ENCODE results near the gene LRRC4. TPM values are rescaled to one million over a fixed set of nuclear protein-coding genes. Genes with fewer than 3 reads are reported as not detected.

LRRC4 gene
- total and polyA plus RNA-seq, 2 donors (not counting 3 experiments of a cell fraction or from before 2014, with no cell fraction given), result 3.8 to 4.2 TPM

DNA sequence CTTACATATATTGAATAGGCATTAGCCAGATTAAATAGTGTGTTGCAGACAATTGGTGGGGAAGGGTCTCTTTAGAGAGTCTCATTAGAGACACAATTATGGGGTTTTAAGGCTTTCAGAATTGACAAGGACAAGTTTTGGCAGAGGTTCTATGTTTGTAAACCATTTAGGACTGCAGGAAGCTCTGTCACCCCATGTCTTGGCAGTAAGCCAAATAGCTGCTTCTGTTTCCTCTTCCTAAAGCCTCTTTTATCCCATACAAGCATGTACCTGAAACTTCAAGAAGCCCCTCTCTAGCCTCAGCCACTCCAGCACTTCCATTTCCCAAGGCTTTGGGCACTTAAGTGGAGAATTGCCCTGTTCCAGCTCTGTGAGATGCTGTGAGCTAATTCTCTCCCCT, 21.8 kb upstream of the LRRC4 start:
- Histone ChIP-seq H3K27ac (ENCODE audit: insufficient read depth, low read depth, low read length) (no peak overlapping the region), H3K27me3 (ENCODE audit: control insufficient read depth in 2 of 2, insufficient read depth in 2 of 2, low read length in 2 of 2) (no peaks in the 10 kb centered on the region), H3K4me2 (ENCODE audit: insufficient read depth, low read length) (no peak overlapping the region), H4K20me1 (replicated peaks; ENCODE audit: control insufficient read depth, extremely low read depth, insufficient read depth, low read length) (no peaks in the 10 kb centered on the region), H3K79me2 (ENCODE audit: control insufficient read depth, insufficient read depth, low read length) (no peaks in the 10 kb centered on the region), H3K9me3 (replicated peaks; ENCODE audit: control insufficient read depth, insufficient read depth, low read length) (no peaks in the 10 kb centered on the region), H3K9ac (replicated peaks; ENCODE audit: extremely low read depth, insufficient read depth, low read length) (no peak overlapping the region), H3K4me1 (ENCODE audit: control insufficient read depth, extremely low read depth, insufficient read depth, low read length) (peaks cover 9% of the 10 kb centered on the region), H3K36me3 (ENCODE audit: control insufficient read depth in 2 of 2, extremely low read depth in 1 of 2, insufficient read depth in 2 of 2, low read length in 2 of 2) (peaks cover 0 to 2% of the 10 kb centered on the region in 2 experiments), H2AFZ (ENCODE audit: low read depth, low read length) (no peak overlapping the region), H3K9me1 (replicated peaks; ENCODE audit: control insufficient read depth, extremely low read depth, insufficient read depth, low read length) (no peaks in the 10 kb centered on the region), H3K4me3 (replicated peaks in 1 of 3; ENCODE audit: insufficient read depth in 1 of 3, low read depth in 1 of 3, low read length in 3 of 3) (no peak overlapping the region)
- dilution Hi-C loops (cut with MboI; ENCODE audit: extremely low pct_ligation_motif_present, low sequenced_read_pairs) (no loop called here), intact Hi-C loops (cut with micrococcal nuclease) (no loop called here)
- peak; percentile 22 for TF ChIP-seq POLR2AphosphoS5 (IDR thresholded peaks at IDR 0.05; ENCODE audit: insufficient read depth, low read depth, low read length)
- no peak for TF ChIP-seq MAX (IDR thresholded peaks at IDR 0.05; ENCODE audit: insufficient read depth, insufficient read length)
- CTCF ChIA-PET, result interaction anchor here (0.7 to 1.2 kb wide), 3 partner anchors 13 to 157 kb away, joined by 3 to 4 read pairs (median 3); no protein-coding TSS in a partner anchor
- POLR2A ChIA-PET, result interaction anchor here (0.5 kb wide), 1 partner anchor 27 kb away, joined by 3 read pairs; no protein-coding TSS in a partner anchor
- no TSS peak for BruUV-seq (replicated peaks)
- peak; percentile 59 for DNase-seq (ENCODE audit: low read depth, low spot score)
- peak; percentile 92 for FAIRE-seq

- POLR2A ChIA-PET, result interaction anchor here (0.5 kb wide), 1 partner anchor 26 kb away, joined by 3 read pairs; no protein-coding TSS in a partner anchor
- Histone ChIP-seq H2AFZ (ENCODE audit: low read depth, low read length) (no peak overlapping the region), H3K36me3 (ENCODE audit: control insufficient read depth in 2 of 2, extremely low read depth in 1 of 2, insufficient read depth in 2 of 2, low read length in 2 of 2) (peaks cover 0 to 2% of the 10 kb centered on the region in 2 experiments), H3K27me3 (ENCODE audit: control insufficient read depth in 2 of 2, insufficient read depth in 2 of 2, low read length in 2 of 2) (no peaks in the 10 kb centered on the region), H3K9me1 (replicated peaks; ENCODE audit: control insufficient read depth, extremely low read depth, insufficient read depth, low read length) (no peaks in the 10 kb centered on the region), H3K9ac (replicated peaks; ENCODE audit: extremely low read depth, insufficient read depth, low read length) (no peak overlapping the region), H3K27ac (ENCODE audit: insufficient read depth, low read depth, low read length) (no peak overlapping the region), H3K4me3 (replicated peaks in 1 of 3; ENCODE audit: insufficient read depth in 1 of 3, low read depth in 1 of 3, low read length in 3 of 3) (no peak overlapping the region), H3K79me2 (ENCODE audit: control insufficient read depth, insufficient read depth, low read length) (no peaks in the 10 kb centered on the region), H4K20me1 (replicated peaks; ENCODE audit: control insufficient read depth, extremely low read depth, insufficient read depth, low read length) (no peaks in the 10 kb centered on the region), H3K9me3 (replicated peaks; ENCODE audit: control insufficient read depth, insufficient read depth, low read length) (no peaks in the 10 kb centered on the region), H3K4me1 (ENCODE audit: control insufficient read depth, extremely low read depth, insufficient read depth, low read length) (peaks cover 11% of the 10 kb centered on the region), H3K4me2 (ENCODE audit: insufficient read depth, low read length) (no peak overlapping the region)
- FAIRE-seq, result no peak
- BruUV-seq (replicated peaks), result no TSS peak
- intact Hi-C loops (cut with micrococcal nuclease), result no loop called here
- TF ChIP-seq GATA2 (IDR thresholded peaks at IDR 0.05; ENCODE audit: insufficient read depth, insufficient read length, low read depth, low read length) (no peak), EZH2 (IDR thresholded peaks at IDR 0.05; ENCODE audit: borderline replicate concordance, low read depth, low read length, severe bottlenecking) (no peak), POLR2A (IDR thresholded peaks at IDR 0.05; ENCODE audit: low read depth, low read length) (no peak), FOS (IDR thresholded peaks at IDR 0.05; ENCODE audit: borderline replicate concordance, insufficient read depth, low read length) (no peak), MAX (IDR thresholded peaks at IDR 0.05; ENCODE audit: insufficient read depth, insufficient read length) (no peak), JUN (IDR thresholded peaks at IDR 0.05; ENCODE audit: borderline replicate concordance, insufficient read depth, insufficient read length, low read depth) (no peak), MYC (IDR thresholded peaks at IDR 0.05; ENCODE audit: low read depth, low read length) (no peak), POLR2AphosphoS5 (IDR thresholded peaks at IDR 0.05; ENCODE audit: insufficient read depth, low read depth, low read length) (no peak)
- TF ChIP-seq, protein P1, sequence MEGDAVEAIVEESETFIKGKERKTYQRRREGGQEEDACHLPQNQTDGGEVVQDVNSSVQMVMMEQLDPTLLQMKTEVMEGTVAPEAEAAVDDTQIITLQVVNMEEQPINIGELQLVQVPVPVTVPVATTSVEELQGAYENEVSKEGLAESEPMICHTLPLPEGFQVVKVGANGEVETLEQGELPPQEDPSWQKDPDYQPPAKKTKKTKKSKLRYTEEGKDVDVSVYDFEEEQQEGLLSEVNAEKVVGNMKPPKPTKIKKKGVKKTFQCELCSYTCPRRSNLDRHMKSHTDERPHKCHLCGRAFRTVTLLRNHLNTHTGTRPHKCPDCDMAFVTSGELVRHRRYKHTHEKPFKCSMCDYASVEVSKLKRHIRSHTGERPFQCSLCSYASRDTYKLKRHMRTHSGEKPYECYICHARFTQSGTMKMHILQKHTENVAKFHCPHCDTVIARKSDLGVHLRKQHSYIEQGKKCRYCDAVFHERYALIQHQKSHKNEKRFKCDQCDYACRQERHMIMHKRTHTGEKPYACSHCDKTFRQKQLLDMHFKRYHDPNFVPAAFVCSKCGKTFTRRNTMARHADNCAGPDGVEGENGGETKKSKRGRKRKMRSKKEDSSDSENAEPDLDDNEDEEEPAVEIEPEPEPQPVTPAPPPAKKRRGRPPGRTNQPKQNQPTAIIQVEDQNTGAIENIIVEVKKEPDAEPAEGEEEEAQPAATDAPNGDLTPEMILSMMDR (IDR thresholded peaks at IDR 0.05; ENCODE audit: extremely low read depth in 1 of 2, insufficient read depth in 1 of 2, low read depth in 1 of 2, low read length in 2 of 2), result no peak
- dilution Hi-C loops (cut with MboI; ENCODE audit: extremely low pct_ligation_motif_present, low sequenced_read_pairs), result no loop called here
- CTCF ChIA-PET, result interaction anchor here (0.7 to 1.2 kb wide), 4 partner anchors 12 to 157 kb away, joined by 3 to 4 read pairs (median 3); no protein-coding TSS in a partner anchor
- no peak for DNase-seq (ENCODE audit: low read depth, low spot score)
Observed at GRCh38 chr7:128052404-128052803, 21.2 kb upstream of the LRRC4 start.
